HUES48 (cell line): ENCODE measurements around the gene REG1A.

Experiments used
- H3K27ac ChIP-seq: one replicate; pipeline ENCODE4 v1.7.0; 2013; ENCODE audit warnings: low read depth, low read length, inconsistent platforms
- H3K27me3 ChIP-seq: 2 replicates; pipeline ENCODE4 v1.6.1; 2013; ENCODE audit warnings: mild to moderate bottlenecking, low read length; ENCODE audit not compliant: control insufficient read depth, insufficient read depth
- H3K36me3 ChIP-seq: 2 replicates; pipeline ENCODE4 v1.6.1; 2013; ENCODE audit warnings: low read length; ENCODE audit not compliant: control insufficient read depth, insufficient read depth
- H3K4me1 ChIP-seq: 2 replicates; pipeline ENCODE4 v1.6.1; 2013; ENCODE audit warnings: mild to moderate bottlenecking, low read length; ENCODE audit not compliant: control insufficient read depth, insufficient read depth
- H3K4me3 ChIP-seq: 2 replicates; pipeline ENCODE4 v1.5.1; 2013; ENCODE audit warnings: mild to moderate bottlenecking, low read depth, low read length
- H3K9ac ChIP-seq: 2 replicates; pipeline ENCODE4 v1.6.1; 2013; ENCODE audit warnings: mild to moderate bottlenecking, low read depth, low read length, moderate library complexity
- H3K9me3 ChIP-seq: 2 replicates; pipeline ENCODE4 v1.6.1; 2013; ENCODE audit warnings: low read length; ENCODE audit not compliant: control insufficient read depth, insufficient read depth

The REG1A gene, protein sequence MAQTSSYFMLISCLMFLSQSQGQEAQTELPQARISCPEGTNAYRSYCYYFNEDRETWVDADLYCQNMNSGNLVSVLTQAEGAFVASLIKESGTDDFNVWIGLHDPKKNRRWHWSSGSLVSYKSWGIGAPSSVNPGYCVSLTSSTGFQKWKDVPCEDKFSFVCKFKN

DNA sequence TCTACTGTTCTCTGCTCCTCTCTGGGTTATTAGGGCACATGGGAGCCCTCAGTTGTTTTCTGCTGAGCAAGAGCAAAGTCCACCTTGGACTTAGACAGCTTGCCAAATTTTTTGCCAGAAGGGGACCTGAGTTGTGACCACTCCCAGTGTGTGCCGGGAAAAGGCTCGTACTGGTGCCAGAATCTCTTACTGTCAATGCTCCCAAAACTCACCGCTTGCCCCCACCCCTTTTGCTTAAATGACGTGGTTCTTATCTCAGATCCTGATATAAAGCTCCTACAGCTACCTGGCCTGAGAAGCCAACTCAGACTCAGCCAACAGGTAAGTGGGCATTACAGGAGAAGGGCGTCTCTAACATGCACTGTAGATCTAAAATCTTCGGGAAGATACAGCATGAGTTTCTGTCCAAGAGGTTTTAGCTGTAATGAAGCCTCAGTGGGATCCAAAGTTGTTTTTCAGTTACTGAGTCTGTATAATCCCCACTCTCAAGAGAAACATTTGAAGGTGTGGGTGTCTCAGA lies at the start of gene REG1A:
REG1A (plus strand) TSS at position 295 of the 520 bp plus-strand sequence. CDS start 374 bp downstream, outside the sequence.
- H3K27me3 ChIP-seq, result no peaks in the 10 kb centered on the region
- no peak within 1 kb of the TSS for H3K27ac ChIP-seq
- H3K9me3 ChIP-seq, result no peaks in the 10 kb centered on the region
- no peaks in the 10 kb centered on the region for H3K4me1 ChIP-seq
- H3K36me3 ChIP-seq, result no peaks in the 10 kb centered on the region
- no peak within 1 kb of the TSS for H3K9ac ChIP-seq
- H3K4me3 ChIP-seq, result no peak within 1 kb of the TSS

- no peaks in the 10 kb centered on the region for H3K9me3 ChIP-seq
- H3K27ac ChIP-seq, result no peak overlapping the region
- no peak overlapping the region for H3K9ac ChIP-seq
- H3K4me1 ChIP-seq, result no peaks in the 10 kb centered on the region
- no peaks in the 10 kb centered on the region for H3K36me3 ChIP-seq
- no peaks in the 10 kb centered on the region for H3K27me3 ChIP-seq
- no peak overlapping the region for H3K4me3 ChIP-seq
Measured at GRCh38 chr2:79071078-79071477, 49.2 kb upstream of the REG1A start.

DNA sequence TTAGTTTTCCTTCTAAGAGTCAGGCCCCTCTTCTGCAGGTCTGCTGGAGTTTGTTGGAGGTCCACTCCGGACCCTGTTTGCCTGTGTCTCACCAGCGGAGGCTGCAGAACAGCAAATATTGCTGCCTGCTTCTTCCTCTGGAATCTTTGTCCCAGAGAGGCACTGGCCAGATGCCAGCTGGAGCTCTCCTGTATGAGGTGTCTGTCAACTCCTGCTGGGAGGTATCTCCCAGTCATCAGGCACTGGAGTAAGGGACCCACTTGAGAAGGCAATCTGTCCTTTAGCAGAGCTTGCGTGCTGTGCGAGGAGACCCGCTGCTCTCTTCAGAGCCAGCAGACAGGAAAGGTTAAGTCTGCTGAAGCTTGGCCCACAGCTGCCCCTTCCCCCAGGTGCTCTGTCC lies 37.3 kb upstream of the REG1A start:
- no peaks in the 10 kb centered on the region for H3K9me3 ChIP-seq
- H3K27me3 ChIP-seq, result no peaks in the 10 kb centered on the region
- H3K4me1 ChIP-seq, result no peaks in the 10 kb centered on the region
- H3K9ac ChIP-seq, result no peak overlapping the region
- H3K27ac ChIP-seq, result no peak overlapping the region
- no peaks in the 10 kb centered on the region for H3K36me3 ChIP-seq
- no peak overlapping the region for H3K4me3 ChIP-seq

- Histone ChIP-seq H3K36me3 (no peaks in the 10 kb centered on the region), H3K27me3 (no peaks in the 10 kb centered on the region), H3K9me3 (no peaks in the 10 kb centered on the region), H3K4me1 (no peaks in the 10 kb centered on the region), H3K9ac (no peak overlapping the region), H3K4me3 (no peak overlapping the region), H3K27ac (no peak overlapping the region)
Measured at GRCh38 chr2:79083597-79084251, 36.6 kb upstream of the REG1A start.

GRCh38 chr2:79084495-79085135 lies 35.7 kb upstream of the REG1A start:
- Histone ChIP-seq H3K9ac (no peak overlapping the region), H3K27ac (no peak overlapping the region), H3K9me3 (no peaks in the 10 kb centered on the region), H3K27me3 (no peaks in the 10 kb centered on the region), H3K4me1 (no peaks in the 10 kb centered on the region), H3K4me3 (no peak overlapping the region), H3K36me3 (no peaks in the 10 kb centered on the region)

- Histone ChIP-seq H3K4me3 (no peak overlapping the region), H3K36me3 (no peaks in the 10 kb centered on the region), H3K9ac (no peak overlapping the region), H3K27me3 (no peaks in the 10 kb centered on the region), H3K27ac (no peak overlapping the region), H3K9me3 (no peaks in the 10 kb centered on the region), H3K4me1 (no peaks in the 10 kb centered on the region)
Measured at GRCh38 chr2:79085382-79085781, 34.9 kb upstream of the REG1A start.

DNA sequence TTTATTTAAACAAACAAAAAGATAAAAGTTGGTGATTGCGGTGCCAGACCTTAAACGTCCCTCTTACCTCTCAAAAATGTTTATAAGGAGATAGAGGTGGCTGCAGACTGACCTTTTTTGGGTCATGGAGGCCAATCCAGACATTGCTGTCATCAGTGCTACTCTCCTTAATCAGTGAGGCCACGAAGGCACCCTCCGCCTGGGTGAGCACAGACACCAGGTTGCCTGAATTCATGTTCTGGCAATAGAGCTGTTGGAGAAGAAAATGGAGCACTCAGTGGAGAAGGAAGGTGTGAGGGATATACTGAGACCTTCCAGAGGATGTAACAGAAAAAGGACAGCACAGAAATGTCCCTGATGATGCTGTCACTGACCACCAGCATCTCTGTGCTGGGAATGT lies 34.0 kb upstream of the REG1A start:
- H3K9ac ChIP-seq, result no peak overlapping the region
- no peaks in the 10 kb centered on the region for H3K27me3 ChIP-seq
- no peaks in the 10 kb centered on the region for H3K36me3 ChIP-seq
- H3K27ac ChIP-seq, result no peak overlapping the region
- no peaks in the 10 kb centered on the region for H3K9me3 ChIP-seq
- no peak overlapping the region for H3K4me3 ChIP-seq
- no peaks in the 10 kb centered on the region for H3K4me1 ChIP-seq

GRCh38 chr2:79087785-79088364 lies 32.4 kb upstream of the REG1A start, which contains the start of gene REG1B:
TSS of gene REG1B (minus strand) at chr2:79087993. CDS start at chr2:79087612, 381 bp downstream.
- Histone ChIP-seq H3K9me3 (no peaks in the 10 kb centered on the region), H3K36me3 (no peaks in the 10 kb centered on the region), H3K4me1 (no peaks in the 10 kb centered on the region), H3K27me3 (no peaks in the 10 kb centered on the region), H3K27ac (no peak within 1 kb of the TSS), H3K9ac (no peak within 1 kb of the TSS), H3K4me3 (no peak within 1 kb of the TSS)

DNA sequence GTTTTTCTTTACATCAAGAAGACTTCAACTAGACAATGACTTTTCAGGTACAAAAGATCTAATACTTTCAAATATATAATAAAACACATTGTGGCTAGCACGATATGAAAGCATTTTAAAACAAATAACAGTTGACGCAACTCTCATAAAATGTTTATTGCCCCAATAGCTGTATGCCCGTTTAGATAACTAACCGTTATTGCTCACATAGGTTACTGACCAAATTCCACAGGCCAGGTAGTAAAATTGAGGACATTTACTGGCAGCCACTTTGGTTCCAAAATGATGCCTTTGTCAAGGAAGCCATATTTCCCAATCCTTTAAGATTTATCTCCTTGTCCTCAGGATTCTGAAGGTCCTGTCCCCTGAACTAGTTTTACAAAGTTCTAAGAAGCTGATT lies 29.6 kb upstream of the REG1A start:
- Histone ChIP-seq H3K9ac (no peak overlapping the region), H3K9me3 (no peaks in the 10 kb centered on the region), H3K27me3 (no peaks in the 10 kb centered on the region), H3K36me3 (no peaks in the 10 kb centered on the region), H3K4me3 (no peak overlapping the region), H3K4me1 (no peaks in the 10 kb centered on the region), H3K27ac (no peak overlapping the region)

DNA sequence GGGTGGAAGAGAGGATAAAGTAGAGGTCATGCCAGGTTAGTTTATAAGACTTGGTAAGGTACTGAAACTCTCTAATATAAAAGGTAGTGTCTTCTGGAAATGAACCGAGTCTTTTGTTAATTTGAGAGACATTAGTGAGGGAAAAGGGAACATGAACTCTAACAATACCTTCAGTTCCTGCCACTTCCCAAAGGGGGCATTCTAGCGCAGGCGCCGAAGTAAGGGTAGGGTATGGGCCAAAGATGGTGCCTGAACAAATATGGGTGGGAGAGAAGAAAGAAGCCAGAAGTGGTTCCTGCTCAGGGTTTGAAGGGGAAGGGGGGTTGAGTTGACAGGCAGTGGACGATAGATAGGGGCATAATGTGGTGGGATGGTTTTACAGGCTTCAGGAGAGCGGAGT lies 22.4 kb upstream of the REG1A start:
- no peaks in the 10 kb centered on the region for H3K27me3 ChIP-seq
- H3K4me1 ChIP-seq, result no peaks in the 10 kb centered on the region
- no peak overlapping the region for H3K9ac ChIP-seq
- H3K27ac ChIP-seq, result no peak overlapping the region
- H3K9me3 ChIP-seq, result peaks cover 8% of the 10 kb centered on the region; the same call in 1 of the 2 replicates
- no peak overlapping the region for H3K4me3 ChIP-seq
- H3K36me3 ChIP-seq, result no peaks in the 10 kb centered on the region
